Suppressor macrophage treated with lipopolysaccharide for 4 hours (primary cell): ENCODE results near the gene STEAP3.

Experiments
- DNase-seq: peaks from one replicate; pipeline ENCODE4 v3.0.0-alpha.2; 2020

Gene STEAP3

GRCh38 chr2:119223521-119224390, at the start of gene STEAP3:
TSS of gene STEAP3 (plus strand) at chr2:119223834. CDS start at chr2:119231013, 7,179 bp downstream.
- peak; percentile 79 for DNase-seq

- peak; percentile 78 for DNase-seq
These were observed 49.2 kb upstream of the STEAP3 start for GRCh38 chr2:119174216-119174992.

- DNase-seq: no peak
These were observed 48.7 kb upstream of the STEAP3 start for GRCh38 chr2:119174993-119175347.

- DNase-seq: no peak
These were observed 48.1 kb upstream of the STEAP3 start for GRCh38 chr2:119175517-119175916.

GRCh38 chr2:119177171-119177837, 46.3 kb upstream of the STEAP3 start:
- DNase-seq: no peak

GRCh38 chr2:119177838-119178190, 45.8 kb upstream of the STEAP3 start:
- DNase-seq: no peak

GRCh38 chr2:119178776-119179175, 44.9 kb upstream of the STEAP3 start:
- DNase-seq: no peak

GRCh38 chr2:119179202-119179601, 44.4 kb upstream of the STEAP3 start:
- DNase-seq: no peak

GRCh38 chr2:119179991-119180390, 43.6 kb upstream of the STEAP3 start:
- no peak for DNase-seq

GRCh38 chr2:119180892-119181291, 42.7 kb upstream of the STEAP3 start:
- no peak for DNase-seq

GRCh38 chr2:119181391-119181790, 42.2 kb upstream of the STEAP3 start:
- no peak for DNase-seq

GRCh38 chr2:119181791-119182445, 41.7 kb upstream of the STEAP3 start:
- no peak for DNase-seq

GRCh38 chr2:119184512-119184911, 39.1 kb upstream of the STEAP3 start:
- DNase-seq: no peak

GRCh38 chr2:119190321-119191111, 33.1 kb upstream of the STEAP3 start:
- DNase-seq: no peak

GRCh38 chr2:119192893-119193292, 30.7 kb upstream of the STEAP3 start:
- no peak for DNase-seq

- no peak for DNase-seq
These were observed 28.6 kb upstream of the STEAP3 start for GRCh38 chr2:119195001-119195400.

GRCh38 chr2:119195887-119196286, 27.7 kb upstream of the STEAP3 start:
- DNase-seq: no peak

- no peak for DNase-seq
These were observed 27.1 kb upstream of the STEAP3 start for GRCh38 chr2:119196301-119197125.

GRCh38 chr2:119197126-119197405, 26.6 kb upstream of the STEAP3 start:
- no peak for DNase-seq

- no peak for DNase-seq
These were observed 25.9 kb upstream of the STEAP3 start for GRCh38 chr2:119197529-119198239.
